Measurements from ENCODE around the gene PLB1.

DNA sequence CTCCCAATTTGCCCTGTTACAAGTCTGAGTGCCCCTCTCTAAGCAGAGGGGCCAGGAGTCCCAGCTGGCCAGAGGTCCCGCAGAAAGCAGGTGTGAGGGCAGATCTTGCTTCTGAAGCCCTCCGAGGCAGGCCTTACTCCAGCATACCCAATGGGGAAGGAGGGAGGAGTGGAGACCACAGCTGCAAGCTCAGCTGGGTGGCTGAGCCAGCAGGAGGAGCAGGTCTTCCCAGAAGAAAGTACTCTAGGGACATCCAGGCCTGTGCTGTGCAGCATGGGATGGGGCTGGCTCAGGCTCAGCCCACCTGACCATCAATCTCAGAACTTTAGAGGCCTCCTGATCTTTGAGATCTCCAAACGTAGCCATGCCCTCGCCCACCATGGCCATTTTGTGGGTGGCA lies 31.3 kb downstream of the PLB1 start:
- TF ChIP-seq, protein P1, sequence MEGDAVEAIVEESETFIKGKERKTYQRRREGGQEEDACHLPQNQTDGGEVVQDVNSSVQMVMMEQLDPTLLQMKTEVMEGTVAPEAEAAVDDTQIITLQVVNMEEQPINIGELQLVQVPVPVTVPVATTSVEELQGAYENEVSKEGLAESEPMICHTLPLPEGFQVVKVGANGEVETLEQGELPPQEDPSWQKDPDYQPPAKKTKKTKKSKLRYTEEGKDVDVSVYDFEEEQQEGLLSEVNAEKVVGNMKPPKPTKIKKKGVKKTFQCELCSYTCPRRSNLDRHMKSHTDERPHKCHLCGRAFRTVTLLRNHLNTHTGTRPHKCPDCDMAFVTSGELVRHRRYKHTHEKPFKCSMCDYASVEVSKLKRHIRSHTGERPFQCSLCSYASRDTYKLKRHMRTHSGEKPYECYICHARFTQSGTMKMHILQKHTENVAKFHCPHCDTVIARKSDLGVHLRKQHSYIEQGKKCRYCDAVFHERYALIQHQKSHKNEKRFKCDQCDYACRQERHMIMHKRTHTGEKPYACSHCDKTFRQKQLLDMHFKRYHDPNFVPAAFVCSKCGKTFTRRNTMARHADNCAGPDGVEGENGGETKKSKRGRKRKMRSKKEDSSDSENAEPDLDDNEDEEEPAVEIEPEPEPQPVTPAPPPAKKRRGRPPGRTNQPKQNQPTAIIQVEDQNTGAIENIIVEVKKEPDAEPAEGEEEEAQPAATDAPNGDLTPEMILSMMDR (IDR thresholded peaks at IDR 0.05) = no peak
- TF ChIP-seq POLR2A (IDR thresholded peaks at IDR 0.05) = no peak
- TF ChIP-seq POLR2AphosphoS5 (IDR thresholded peaks at IDR 0.05) = no peak

Data from prostate gland (tissue), 2 donors.